ENCODE measurements around the gene TAS2R31.
"Not testable (repeated sequence)": the region's sequence is repeated elsewhere in the genome, so short reads cannot be mapped to it uniquely, and the experiment has no call there.

TAS2R31 gene

GRCh38 chr12:11031307-11031706 lies at the start of gene TAS2R31:
Gene TAS2R31 (minus strand): TSS chr12:11031407. CDS start chr12:11031335, 72 bp downstream.
- DNase-seq, result no peak

GRCh38 chr12:11078246-11078645 lies 47.0 kb upstream of the TAS2R31 start:
- DNase-seq, result no peak

GRCh38 chr12:11075642-11076041 lies 44.4 kb upstream of the TAS2R31 start:
- no peak for DNase-seq

GRCh38 chr12:11071414-11071813 lies 40.2 kb upstream of the TAS2R31 start:
- DNase-seq, result no peak

GRCh38 chr12:11070999-11071398 lies 39.8 kb upstream of the TAS2R31 start:
- DNase-seq, result no peak

- DNase-seq, result no peak
Measured at GRCh38 chr12:11069854-11070365, 38.7 kb upstream of the TAS2R31 start.

GRCh38 chr12:11067514-11067913 lies 36.3 kb upstream of the TAS2R31 start:
- DNase-seq, result no peak

- DNase-seq, result not testable (repeated sequence)
Measured at GRCh38 chr12:11062194-11062593, 31.0 kb upstream of the TAS2R31 start, which contains the start of gene TAS2R46. Gene TAS2R46 (minus strand): TSS chr12:11062294. CDS start chr12:11062294, 0 bp downstream.

- DNase-seq, result no peak
Measured at GRCh38 chr12:11059784-11060183, 28.6 kb upstream of the TAS2R31 start.

GRCh38 chr12:11059041-11059440 lies 27.8 kb upstream of the TAS2R31 start:
- no peak for DNase-seq

GRCh38 chr12:11055306-11055705 lies 24.1 kb upstream of the TAS2R31 start:
- DNase-seq, result no peak

- not testable (repeated sequence) for DNase-seq
Measured at GRCh38 chr12:11049806-11050531, 18.8 kb upstream of the TAS2R31 start.

GRCh38 chr12:11041366-11041765 lies 10.2 kb upstream of the TAS2R31 start:
- DNase-seq, result not testable (repeated sequence)

GRCh38 chr12:11040162-11040561 lies 9.0 kb upstream of the TAS2R31 start:
- no peak for DNase-seq

GRCh38 chr12:11039171-11039570 lies 8.0 kb upstream of the TAS2R31 start:
- no peak for DNase-seq

GRCh38 chr12:11033959-11034358 lies 2.8 kb upstream of the TAS2R31 start:
- not testable (repeated sequence) for DNase-seq

GRCh38 chr12:11026118-11026517 lies 5.1 kb downstream of the TAS2R31 start:
- DNase-seq, result no peak

GRCh38 chr12:11023387-11023786 lies 7.8 kb downstream of the TAS2R31 start:
- no peak for DNase-seq

- DNase-seq, result no peak
Measured at GRCh38 chr12:11022520-11022919, 8.7 kb downstream of the TAS2R31 start, which contains the start of gene TAS2R19. Gene TAS2R19 (minus strand): TSS chr12:11022620. CDS start chr12:11022571, 49 bp downstream.

- DNase-seq, result no peak
Measured at GRCh38 chr12:11016937-11017336, 14.3 kb downstream of the TAS2R31 start.

GRCh38 chr12:11015775-11016430 lies 15.3 kb downstream of the TAS2R31 start:
- DNase-seq, result no peak

GRCh38 chr12:11014234-11014633 lies 17.0 kb downstream of the TAS2R31 start:
- no peak for DNase-seq

- DNase-seq, result no peak
Measured at GRCh38 chr12:11007608-11008007, 23.6 kb downstream of the TAS2R31 start.

GRCh38 chr12:10998204-10998603 lies 33.0 kb downstream of the TAS2R31 start, which contains the start of gene TAS2R20:
Gene TAS2R20 (minus strand): TSS chr12:10998304. CDS start chr12:10997875, 429 bp downstream.
- DNase-seq, result no peak

Data from NCI-H1436 treated with DMSO at 0.1 percent for 48 hours (cell line).